Measurements from ENCODE around the gene ITPRIP.

The ITPRIP gene

DNA sequence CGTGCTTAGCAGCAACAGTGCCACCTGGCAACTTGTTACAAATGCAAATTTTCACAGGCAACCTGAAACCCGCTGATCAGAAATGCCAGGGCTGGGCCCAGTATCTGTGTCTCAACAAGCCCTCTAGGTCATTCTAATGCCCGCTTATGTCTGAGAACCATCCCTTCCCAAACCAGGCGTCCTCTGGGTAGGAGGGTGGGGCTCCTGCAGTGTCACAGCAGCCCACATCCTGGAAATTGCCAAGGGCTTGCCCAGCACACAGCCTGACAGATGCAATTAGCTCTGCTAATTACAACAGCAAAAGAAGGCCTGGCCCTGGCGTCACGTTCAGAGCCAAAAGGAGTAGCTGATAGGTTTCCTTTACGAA, 15.9 kb downstream of the ITPRIP start:
- TF ChIP-seq, protein P1, sequence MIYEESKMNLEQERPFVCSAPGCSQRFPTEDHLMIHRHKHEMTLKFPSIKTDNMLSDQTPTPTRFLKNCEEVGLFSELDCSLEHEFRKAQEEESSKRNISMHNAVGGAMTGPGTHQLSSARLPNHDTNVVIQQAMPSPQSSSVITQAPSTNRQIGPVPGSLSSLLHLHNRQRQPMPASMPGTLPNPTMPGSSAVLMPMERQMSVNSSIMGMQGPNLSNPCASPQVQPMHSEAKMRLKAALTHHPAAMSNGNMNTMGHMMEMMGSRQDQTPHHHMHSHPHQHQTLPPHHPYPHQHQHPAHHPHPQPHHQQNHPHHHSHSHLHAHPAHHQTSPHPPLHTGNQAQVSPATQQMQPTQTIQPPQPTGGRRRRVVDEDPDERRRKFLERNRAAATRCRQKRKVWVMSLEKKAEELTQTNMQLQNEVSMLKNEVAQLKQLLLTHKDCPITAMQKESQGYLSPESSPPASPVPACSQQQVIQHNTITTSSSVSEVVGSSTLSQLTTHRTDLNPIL (CRISPR knock-in tag; IDR thresholded peaks at IDR 0.05; ENCODE audit: low read depth) = no peak
- TF ChIP-seq GLIS3 (CRISPR knock-in tag; IDR thresholded peaks at IDR 0.05) = no peak
- TF ChIP-seq ZFP30 (CRISPR knock-in tag; IDR thresholded peaks at IDR 0.05) = no peak
- no peak for TF ChIP-seq ZNF8 (CRISPR knock-in tag; IDR thresholded peaks at IDR 0.05)
- TF ChIP-seq, protein P2, sequence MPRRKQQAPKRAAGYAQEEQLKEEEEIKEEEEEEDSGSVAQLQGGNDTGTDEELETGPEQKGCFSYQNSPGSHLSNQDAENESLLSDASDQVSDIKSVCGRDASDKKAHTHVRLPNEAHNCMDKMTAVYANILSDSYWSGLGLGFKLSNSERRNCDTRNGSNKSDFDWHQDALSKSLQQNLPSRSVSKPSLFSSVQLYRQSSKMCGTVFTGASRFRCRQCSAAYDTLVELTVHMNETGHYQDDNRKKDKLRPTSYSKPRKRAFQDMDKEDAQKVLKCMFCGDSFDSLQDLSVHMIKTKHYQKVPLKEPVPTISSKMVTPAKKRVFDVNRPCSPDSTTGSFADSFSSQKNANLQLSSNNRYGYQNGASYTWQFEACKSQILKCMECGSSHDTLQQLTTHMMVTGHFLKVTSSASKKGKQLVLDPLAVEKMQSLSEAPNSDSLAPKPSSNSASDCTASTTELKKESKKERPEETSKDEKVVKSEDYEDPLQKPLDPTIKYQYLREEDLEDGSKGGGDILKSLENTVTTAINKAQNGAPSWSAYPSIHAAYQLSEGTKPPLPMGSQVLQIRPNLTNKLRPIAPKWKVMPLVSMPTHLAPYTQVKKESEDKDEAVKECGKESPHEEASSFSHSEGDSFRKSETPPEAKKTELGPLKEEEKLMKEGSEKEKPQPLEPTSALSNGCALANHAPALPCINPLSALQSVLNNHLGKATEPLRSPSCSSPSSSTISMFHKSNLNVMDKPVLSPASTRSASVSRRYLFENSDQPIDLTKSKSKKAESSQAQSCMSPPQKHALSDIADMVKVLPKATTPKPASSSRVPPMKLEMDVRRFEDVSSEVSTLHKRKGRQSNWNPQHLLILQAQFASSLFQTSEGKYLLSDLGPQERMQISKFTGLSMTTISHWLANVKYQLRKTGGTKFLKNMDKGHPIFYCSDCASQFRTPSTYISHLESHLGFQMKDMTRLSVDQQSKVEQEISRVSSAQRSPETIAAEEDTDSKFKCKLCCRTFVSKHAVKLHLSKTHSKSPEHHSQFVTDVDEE (CRISPR knock-in tag; IDR thresholded peaks at IDR 0.05) = no peak
- TF ChIP-seq, protein P3, sequence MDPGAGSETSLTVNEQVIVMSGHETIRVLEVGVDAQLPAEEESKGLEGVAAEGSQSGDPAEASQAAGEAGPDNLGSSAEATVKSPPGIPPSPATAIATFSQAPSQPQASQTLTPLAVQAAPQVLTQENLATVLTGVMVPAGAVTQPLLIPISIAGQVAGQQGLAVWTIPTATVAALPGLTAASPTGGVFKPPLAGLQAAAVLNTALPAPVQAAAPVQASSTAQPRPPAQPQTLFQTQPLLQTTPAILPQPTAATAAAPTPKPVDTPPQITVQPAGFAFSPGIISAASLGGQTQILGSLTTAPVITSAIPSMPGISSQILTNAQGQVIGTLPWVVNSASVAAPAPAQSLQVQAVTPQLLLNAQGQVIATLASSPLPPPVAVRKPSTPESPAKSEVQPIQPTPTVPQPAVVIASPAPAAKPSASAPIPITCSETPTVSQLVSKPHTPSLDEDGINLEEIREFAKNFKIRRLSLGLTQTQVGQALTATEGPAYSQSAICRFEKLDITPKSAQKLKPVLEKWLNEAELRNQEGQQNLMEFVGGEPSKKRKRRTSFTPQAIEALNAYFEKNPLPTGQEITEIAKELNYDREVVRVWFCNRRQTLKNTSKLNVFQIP (CRISPR knock-in tag; IDR thresholded peaks at IDR 0.05; ENCODE audit: borderline replicate concordance, low read depth) = no peak
- no peak for TF ChIP-seq ZNF565 (CRISPR knock-in tag; conservative IDR thresholded peaks at IDR 0.05; ENCODE audit: low read depth)
- TF ChIP-seq TOX (CRISPR knock-in tag; IDR thresholded peaks at IDR 0.05; ENCODE audit: borderline replicate concordance) = no peak
- ATAC-seq = no peak

DNA sequence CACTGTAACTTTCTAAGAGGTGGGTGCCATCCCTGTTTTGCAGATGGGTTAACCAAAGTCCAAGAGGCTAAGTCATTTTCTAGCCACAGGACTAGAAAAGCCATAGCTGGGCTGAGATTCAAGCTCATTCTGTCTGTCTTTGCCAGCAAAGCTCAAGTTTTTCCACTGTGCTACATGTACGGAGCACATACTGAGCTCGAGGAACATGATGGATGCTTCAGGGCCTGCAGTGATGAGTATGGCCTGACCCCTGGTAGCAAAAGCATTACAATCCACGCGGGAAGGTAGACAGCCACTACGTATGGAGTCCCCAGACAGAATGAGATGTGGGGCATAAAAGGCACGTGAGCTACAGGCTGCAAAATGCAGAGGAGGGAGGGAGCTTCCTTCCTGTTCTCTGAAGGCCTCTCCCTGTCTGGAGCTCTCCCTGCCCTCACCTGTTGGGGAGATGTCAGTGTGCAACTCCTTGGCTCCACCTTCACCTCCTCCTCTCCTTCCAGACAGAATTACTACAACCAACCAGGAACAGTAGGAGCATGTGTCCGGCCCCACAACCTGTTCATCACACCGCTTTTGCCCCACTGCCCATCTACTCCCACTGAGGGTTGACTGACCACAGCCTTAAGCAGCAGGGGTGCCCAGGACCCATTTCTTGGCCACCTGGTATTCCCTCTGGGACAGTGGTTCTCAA, 16.4 kb downstream of the ITPRIP start:
- no peak for TF ChIP-seq OSR1 (CRISPR knock-in tag; IDR thresholded peaks at IDR 0.05)
- TF ChIP-seq, protein P2 (CRISPR knock-in tag; IDR thresholded peaks at IDR 0.05) = no peak
- TF ChIP-seq CSDC2 (CRISPR knock-in tag; IDR thresholded peaks at IDR 0.05) = no peak
- no peak for TF ChIP-seq ZC3H10 (CRISPR knock-in tag; IDR thresholded peaks at IDR 0.05)
- no peak for TF ChIP-seq ARNTL (CRISPR knock-in tag; IDR thresholded peaks at IDR 0.05; ENCODE audit: borderline replicate concordance, low read depth)
- no peak for TF ChIP-seq ISL1 (CRISPR knock-in tag; IDR thresholded peaks at IDR 0.05)
- no peak for TF ChIP-seq ESRRG (CRISPR knock-in tag; IDR thresholded peaks at IDR 0.05)
- no peak for TF ChIP-seq SNAI2 (CRISPR knock-in tag; IDR thresholded peaks at IDR 0.05)
- TF ChIP-seq, protein P1 (CRISPR knock-in tag; IDR thresholded peaks at IDR 0.05; ENCODE audit: low read depth) = no peak
- TF ChIP-seq ZFP30 (CRISPR knock-in tag; IDR thresholded peaks at IDR 0.05) = no peak
- no peak for ATAC-seq

DNA sequence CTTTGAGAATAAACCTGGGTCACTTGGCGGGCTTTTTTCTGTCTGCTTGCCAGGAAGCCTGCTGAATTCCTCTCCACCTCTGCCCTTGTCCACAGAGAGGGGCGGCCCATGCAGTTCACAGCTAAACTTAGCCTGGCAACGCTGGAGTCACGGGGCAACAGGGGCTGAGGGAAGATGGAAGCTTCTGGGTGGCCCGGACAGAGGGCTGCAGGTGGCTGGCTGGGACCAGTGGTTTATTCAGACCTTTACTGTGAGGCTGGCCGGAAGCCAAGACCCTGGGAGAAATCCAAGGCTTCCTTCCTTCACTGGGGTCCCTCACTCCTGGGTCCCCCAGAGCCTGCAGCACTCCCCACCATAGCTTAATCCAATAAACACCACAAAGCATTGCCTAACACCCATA, 17.0 kb downstream of the ITPRIP start:
- no peak for ATAC-seq
- TF ChIP-seq PPARA (CRISPR knock-in tag; IDR thresholded peaks at IDR 0.05; ENCODE audit: borderline replicate concordance) = no peak
- TF ChIP-seq OSR1 (CRISPR knock-in tag; IDR thresholded peaks at IDR 0.05) = no peak
- no peak for TF ChIP-seq ESRRG (CRISPR knock-in tag; IDR thresholded peaks at IDR 0.05)
- no peak for TF ChIP-seq ARNTL (CRISPR knock-in tag; IDR thresholded peaks at IDR 0.05; ENCODE audit: borderline replicate concordance, low read depth)
- TF ChIP-seq ZNF8 (CRISPR knock-in tag; IDR thresholded peaks at IDR 0.05) = no peak
- TF ChIP-seq, protein P4, sequence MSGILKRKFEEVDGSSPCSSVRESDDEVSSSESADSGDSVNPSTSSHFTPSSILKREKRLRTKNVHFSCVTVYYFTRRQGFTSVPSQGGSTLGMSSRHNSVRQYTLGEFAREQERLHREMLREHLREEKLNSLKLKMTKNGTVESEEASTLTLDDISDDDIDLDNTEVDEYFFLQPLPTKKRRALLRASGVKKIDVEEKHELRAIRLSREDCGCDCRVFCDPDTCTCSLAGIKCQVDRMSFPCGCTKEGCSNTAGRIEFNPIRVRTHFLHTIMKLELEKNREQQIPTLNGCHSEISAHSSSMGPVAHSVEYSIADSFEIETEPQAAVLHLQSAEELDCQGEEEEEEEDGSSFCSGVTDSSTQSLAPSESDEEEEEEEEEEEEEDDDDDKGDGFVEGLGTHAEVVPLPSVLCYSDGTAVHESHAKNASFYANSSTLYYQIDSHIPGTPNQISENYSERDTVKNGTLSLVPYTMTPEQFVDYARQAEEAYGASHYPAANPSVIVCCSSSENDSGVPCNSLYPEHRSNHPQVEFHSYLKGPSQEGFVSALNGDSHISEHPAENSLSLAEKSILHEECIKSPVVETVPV (CRISPR knock-in tag; IDR thresholded peaks at IDR 0.05) = no peak
- TF ChIP-seq, protein P2 (CRISPR knock-in tag; IDR thresholded peaks at IDR 0.05) = no peak
- TF ChIP-seq, protein P1 (CRISPR knock-in tag; IDR thresholded peaks at IDR 0.05; ENCODE audit: low read depth) = no peak
- no peak for TF ChIP-seq ZFP30 (CRISPR knock-in tag; IDR thresholded peaks at IDR 0.05)
- no peak for TF ChIP-seq GLIS3 (CRISPR knock-in tag; IDR thresholded peaks at IDR 0.05)
- no peak for TF ChIP-seq ZNF565 (CRISPR knock-in tag; conservative IDR thresholded peaks at IDR 0.05; ENCODE audit: low read depth)
- no peak for TF ChIP-seq BACH2 (CRISPR knock-in tag; IDR thresholded peaks at IDR 0.05; ENCODE audit: borderline replicate concordance)
- TF ChIP-seq ZC3H10 (CRISPR knock-in tag; IDR thresholded peaks at IDR 0.05) = no peak
- no peak for TF ChIP-seq ZNF70 (CRISPR knock-in tag; IDR thresholded peaks at IDR 0.05)
- TF ChIP-seq RARB (CRISPR knock-in tag; IDR thresholded peaks at IDR 0.05) = no peak
- TF ChIP-seq ISL1 (CRISPR knock-in tag; IDR thresholded peaks at IDR 0.05) = no peak
